NOMO-1 treated with DMSO at 0.1 percent for 48 hours (cell line): ENCODE data around the gene AHNAK2.

Source experiments
- DNase-seq: peaks from one replicate; lab custom pipeline; 2025; ENCODE audit not compliant: unreplicated experiment; lab: John Stamatoyannopoulos, UW

AHNAK2 gene

GRCh38 chr14:104940526-104941150, 37.5 kb downstream of the AHNAK2 start:
- no peak for DNase-seq

GRCh38 chr14:104939666-104940410, 38.3 kb downstream of the AHNAK2 start:
- DNase-seq, result no peak

- no peak for DNase-seq
These were observed 39.2 kb downstream of the AHNAK2 start for GRCh38 chr14:104938960-104939359.

- DNase-seq, result no peak
These were observed 39.7 kb downstream of the AHNAK2 start for GRCh38 chr14:104938436-104938835.

GRCh38 chr14:104937694-104938365, 40.3 kb downstream of the AHNAK2 start:
- no peak for DNase-seq

GRCh38 chr14:104937161-104937560, 41.0 kb downstream of the AHNAK2 start:
- DNase-seq, result no peak

GRCh38 chr14:104936361-104937155, 41.6 kb downstream of the AHNAK2 start:
- DNase-seq, result no peak

GRCh38 chr14:104935955-104936354, 42.2 kb downstream of the AHNAK2 start:
- no peak for DNase-seq

- no peak for DNase-seq
These were observed 43.0 kb downstream of the AHNAK2 start for GRCh38 chr14:104935026-104935650.

- no peak for DNase-seq
These were observed 44.1 kb downstream of the AHNAK2 start for GRCh38 chr14:104933746-104934733.

- peak; percentile 62 for DNase-seq
These were observed 45.2 kb downstream of the AHNAK2 start for GRCh38 chr14:104932676-104933631.

- DNase-seq, result no peak
These were observed 46.2 kb downstream of the AHNAK2 start for GRCh38 chr14:104931771-104932675.

GRCh38 chr14:104931304-104931770, 46.8 kb downstream of the AHNAK2 start:
- no peak for DNase-seq

GRCh38 chr14:104930526-104931303, 47.5 kb downstream of the AHNAK2 start:
- DNase-seq, result no peak

- DNase-seq, result no peak
These were observed 48.6 kb downstream of the AHNAK2 start for GRCh38 chr14:104929268-104930230.
